Stimulated activated memory B cell treated with anti-CD40 and anti-IgM and Interleukin-4, amounts not matched to agents 10 μg/mL and 1 μg/mL and 100 μg/mL, for 72 hours (primary cell): ENCODE data around the gene NEDD8.

Experiments
- ATAC-seq: fragments of 150-1000 bp; cut with Tn5 transposase; 2 replicates; pipeline ENCODE4 v1.10.0; 2021
- H3K27ac Mint-ChIP-seq: one replicate; pipeline ENCODE4 v1.8.0; 2022; ENCODE audit warnings: mild to moderate bottlenecking, mixed read lengths
- H3K27me3 Mint-ChIP-seq: one replicate; pipeline ENCODE4 v1.8.0; 2022; ENCODE audit warnings: mixed read lengths
- H3K36me3 Mint-ChIP-seq: one replicate; pipeline ENCODE4 v1.8.0; 2022; ENCODE audit warnings: mixed read lengths
- H3K4me1 Mint-ChIP-seq: one replicate; pipeline ENCODE4 v1.8.0; 2022; ENCODE audit warnings: mixed read lengths
- H3K4me3 Mint-ChIP-seq: one replicate; pipeline ENCODE4 v1.8.0; 2022; ENCODE audit warnings: mild to moderate bottlenecking, moderate library complexity, mixed read lengths
- H3K9me3 Mint-ChIP-seq: one replicate; pipeline ENCODE4 v1.8.0; 2022; ENCODE audit warnings: mixed read lengths

Gene NEDD8

DNA sequence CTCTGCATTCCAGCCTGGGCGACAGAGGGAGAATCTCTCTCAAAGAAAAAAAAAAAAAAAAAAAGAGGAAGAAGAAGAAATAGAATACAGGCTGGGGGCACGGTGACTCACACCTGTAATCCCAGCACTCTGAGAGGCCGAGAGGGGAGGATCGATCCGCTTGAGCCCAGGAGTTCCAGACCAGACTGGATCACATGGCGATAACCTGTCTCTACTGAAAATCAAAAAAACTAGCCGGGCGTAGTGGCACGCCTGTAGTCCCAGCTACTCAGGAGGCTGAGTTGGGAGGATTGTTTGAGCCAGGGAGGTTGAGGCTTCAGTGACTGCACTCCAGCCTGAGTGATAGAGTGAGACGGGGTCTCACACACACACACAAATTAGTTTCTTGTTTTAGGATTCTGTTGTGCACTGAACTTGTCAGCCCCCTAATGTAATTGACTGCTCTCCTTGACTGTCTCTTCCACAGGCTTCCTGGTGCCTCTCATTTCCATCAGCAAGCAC is 11.2 kb upstream of the NEDD8 start:
- no peaks in the 10 kb centered on the region for H3K9me3 Mint-ChIP-seq
- peak overlapping the region; percentile 99 for H3K27ac Mint-ChIP-seq
- no peaks in the 10 kb centered on the region for H3K27me3 Mint-ChIP-seq
- peak overlapping the region; percentile 92 for H3K4me3 Mint-ChIP-seq
- peaks cover 61% of the 10 kb centered on the region for H3K4me1 Mint-ChIP-seq
- peak; percentile 0 for ATAC-seq
- H3K36me3 Mint-ChIP-seq: peaks cover 27% of the 10 kb centered on the region

DNA sequence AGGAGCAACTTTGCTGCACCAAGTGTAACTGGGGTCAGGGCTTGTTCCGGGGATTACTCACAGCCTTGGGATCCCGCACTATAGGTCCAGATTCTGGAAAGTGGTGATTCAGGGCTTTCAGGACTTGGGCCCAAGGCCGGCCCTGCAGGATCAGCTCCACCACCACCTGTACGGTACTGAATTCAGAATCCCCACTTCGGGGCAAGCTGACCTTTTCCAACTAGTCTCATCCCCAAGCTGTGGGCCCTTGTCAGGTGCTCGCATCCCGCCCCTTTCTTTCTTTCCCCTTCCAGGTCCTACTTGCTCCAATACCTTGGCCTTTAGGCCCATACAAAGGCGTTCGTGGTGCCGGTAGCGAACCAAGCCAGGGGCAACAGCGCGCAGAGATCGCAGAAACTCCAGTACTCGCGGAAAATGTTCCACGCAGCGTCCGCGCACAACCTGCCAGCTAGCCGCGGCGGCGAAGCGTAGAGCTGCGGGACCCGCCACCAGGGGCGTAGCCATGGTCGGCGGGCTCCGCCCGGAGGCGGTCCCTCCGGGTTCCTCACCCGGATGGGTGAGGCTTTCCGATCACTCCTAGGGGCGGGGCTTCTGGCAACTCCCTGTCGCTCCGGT is 9.8 kb upstream of the NEDD8 start:
- Mint-ChIP-seq H3K27me3 (no peaks in the 10 kb centered on the region), H3K27ac (peak overlapping the region; percentile 99), H3K36me3 (peaks cover 41% of the 10 kb centered on the region), H3K4me1 (peaks cover 67% of the 10 kb centered on the region), H3K9me3 (no peaks in the 10 kb centered on the region), H3K4me3 (peak overlapping the region; percentile 92)
- peak; percentile 92 for ATAC-seq

DNA sequence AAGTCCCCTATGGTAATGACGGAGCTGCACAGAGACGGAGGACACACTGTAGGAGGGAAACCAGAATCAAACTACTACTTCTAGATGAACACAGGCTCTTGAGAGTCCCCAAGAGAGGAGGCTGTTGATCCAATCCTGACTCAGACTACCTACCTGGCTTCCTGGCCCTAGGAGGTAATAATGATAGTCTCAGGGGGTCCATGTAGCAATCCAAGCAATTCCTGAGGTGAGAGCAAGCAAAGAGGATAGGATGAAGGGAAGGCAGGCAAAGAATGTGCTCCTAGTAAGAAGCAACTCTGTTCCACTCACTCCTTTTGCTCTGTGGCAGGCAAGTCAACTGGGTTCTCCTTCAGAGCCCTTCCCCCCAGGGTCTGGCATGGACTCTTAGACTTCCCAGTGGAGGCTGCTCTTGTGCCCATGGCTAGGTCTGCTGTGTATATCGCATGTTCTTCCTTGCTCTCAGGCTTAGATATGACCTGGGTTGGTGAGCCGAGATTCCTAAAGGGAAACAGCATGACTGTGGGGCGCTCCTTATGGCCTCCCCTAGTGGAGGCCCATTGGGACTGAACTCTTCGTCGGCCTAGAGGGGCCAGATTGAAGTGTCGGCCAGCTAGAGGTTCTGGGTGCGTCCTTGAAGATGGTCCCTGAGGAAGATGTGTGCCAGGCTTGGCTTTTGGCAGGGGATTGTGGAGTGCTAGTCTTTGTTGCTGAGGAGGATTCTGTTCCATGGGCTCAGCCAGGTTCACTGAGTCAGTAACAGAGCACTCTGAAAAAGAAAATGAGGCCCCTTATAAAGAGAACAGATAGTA is 8.1 kb upstream of the NEDD8 start:
- peaks cover 55% of the 10 kb centered on the region for H3K36me3 Mint-ChIP-seq

DNA sequence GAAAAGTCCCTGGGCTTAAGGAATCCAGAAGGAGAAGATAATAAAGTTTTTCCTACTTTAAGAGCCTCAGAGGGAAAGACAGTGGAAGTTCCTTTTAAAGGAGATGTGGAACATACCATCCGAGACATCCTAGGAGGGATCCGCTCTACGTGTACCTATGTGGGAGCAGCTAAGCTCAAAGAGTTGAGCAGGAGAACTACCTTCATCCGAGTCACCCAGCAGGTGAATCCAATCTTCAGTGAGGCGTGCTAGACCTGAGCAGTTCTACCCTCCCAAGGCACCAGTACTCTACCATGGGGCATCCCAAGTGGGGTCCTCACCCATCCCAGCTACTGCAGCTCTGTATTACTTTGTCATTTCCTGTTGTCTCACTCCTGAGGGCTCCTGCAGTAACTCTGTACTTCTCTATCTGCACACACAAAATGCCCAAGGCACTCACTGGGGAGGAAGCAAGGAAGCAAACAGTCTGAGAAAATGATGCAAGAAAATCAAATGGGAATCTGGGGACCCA is 6.4 kb upstream of the NEDD8 start:
- Mint-ChIP-seq H3K36me3 (peaks cover 55% of the 10 kb centered on the region), H3K4me1 (peaks cover 82% of the 10 kb centered on the region), H3K27ac (peak overlapping the region; percentile 20), H3K4me3 (no peak overlapping the region), H3K9me3 (no peaks in the 10 kb centered on the region), H3K27me3 (no peaks in the 10 kb centered on the region)
- no peak for ATAC-seq

More for the DNA sequence above, 8.1 kb upstream of the NEDD8 start:
- H3K4me3 Mint-ChIP-seq: peak overlapping the region; percentile 23
- peaks cover 74% of the 10 kb centered on the region for H3K4me1 Mint-ChIP-seq
- H3K9me3 Mint-ChIP-seq: no peaks in the 10 kb centered on the region
- H3K27ac Mint-ChIP-seq: peak overlapping the region; percentile 64
- ATAC-seq: no peak
- H3K27me3 Mint-ChIP-seq: no peaks in the 10 kb centered on the region

DNA sequence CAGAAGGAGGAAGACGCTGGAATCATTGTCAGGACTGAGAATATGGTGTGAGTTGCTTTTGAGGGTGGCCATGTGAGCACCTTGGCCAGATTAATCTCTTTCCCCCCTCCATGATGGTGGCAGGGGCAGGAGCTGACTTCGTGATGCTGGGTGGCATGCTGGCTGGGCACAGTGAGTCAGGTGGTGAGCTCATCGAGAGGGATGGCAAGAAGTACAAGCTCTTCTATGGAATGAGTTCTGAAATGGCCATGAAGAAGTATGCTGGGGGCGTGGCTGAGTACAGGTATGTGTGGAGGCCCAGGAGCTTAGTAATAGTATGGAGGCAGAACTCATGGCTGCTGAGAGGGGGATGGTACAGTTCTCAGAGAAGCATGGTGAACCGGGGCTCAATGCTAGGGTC is 6.0 kb upstream of the NEDD8 start:
- Mint-ChIP-seq H3K4me3 (no peak overlapping the region), H3K9me3 (no peaks in the 10 kb centered on the region), H3K36me3 (peaks cover 55% of the 10 kb centered on the region), H3K27me3 (no peaks in the 10 kb centered on the region), H3K4me1 (peaks cover 80% of the 10 kb centered on the region), H3K27ac (peak overlapping the region; percentile 20)
- no peak for ATAC-seq

DNA sequence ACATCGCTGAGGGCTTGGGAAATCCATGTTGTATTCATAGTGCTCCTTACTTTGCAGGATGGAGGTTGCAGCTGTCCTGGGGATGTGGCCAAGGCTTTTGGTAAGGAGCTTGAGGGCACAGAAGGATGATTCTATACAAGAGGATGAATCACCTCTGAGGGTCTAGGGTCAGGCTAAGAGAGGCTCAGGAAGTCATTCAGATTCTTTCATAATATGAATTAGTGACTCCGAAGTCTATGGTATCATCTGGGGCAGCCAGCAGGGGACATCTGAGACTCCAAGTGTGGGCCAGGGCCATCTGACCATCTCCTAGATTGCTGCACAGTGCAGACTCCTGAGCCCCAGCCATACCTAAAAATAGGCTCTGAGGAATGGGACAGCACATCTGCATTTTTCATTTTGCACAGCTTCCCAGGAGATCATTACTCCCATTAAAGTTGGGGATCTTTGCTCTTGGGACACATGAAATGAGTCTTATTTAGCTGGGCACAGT is 5.3 kb upstream of the NEDD8 start:
- Mint-ChIP-seq H3K9me3 (no peaks in the 10 kb centered on the region), H3K4me1 (peaks cover 77% of the 10 kb centered on the region), H3K36me3 (peaks cover 55% of the 10 kb centered on the region), H3K4me3 (no peak overlapping the region), H3K27me3 (no peaks in the 10 kb centered on the region), H3K27ac (peak overlapping the region; percentile 20)
- ATAC-seq: no peak

DNA sequence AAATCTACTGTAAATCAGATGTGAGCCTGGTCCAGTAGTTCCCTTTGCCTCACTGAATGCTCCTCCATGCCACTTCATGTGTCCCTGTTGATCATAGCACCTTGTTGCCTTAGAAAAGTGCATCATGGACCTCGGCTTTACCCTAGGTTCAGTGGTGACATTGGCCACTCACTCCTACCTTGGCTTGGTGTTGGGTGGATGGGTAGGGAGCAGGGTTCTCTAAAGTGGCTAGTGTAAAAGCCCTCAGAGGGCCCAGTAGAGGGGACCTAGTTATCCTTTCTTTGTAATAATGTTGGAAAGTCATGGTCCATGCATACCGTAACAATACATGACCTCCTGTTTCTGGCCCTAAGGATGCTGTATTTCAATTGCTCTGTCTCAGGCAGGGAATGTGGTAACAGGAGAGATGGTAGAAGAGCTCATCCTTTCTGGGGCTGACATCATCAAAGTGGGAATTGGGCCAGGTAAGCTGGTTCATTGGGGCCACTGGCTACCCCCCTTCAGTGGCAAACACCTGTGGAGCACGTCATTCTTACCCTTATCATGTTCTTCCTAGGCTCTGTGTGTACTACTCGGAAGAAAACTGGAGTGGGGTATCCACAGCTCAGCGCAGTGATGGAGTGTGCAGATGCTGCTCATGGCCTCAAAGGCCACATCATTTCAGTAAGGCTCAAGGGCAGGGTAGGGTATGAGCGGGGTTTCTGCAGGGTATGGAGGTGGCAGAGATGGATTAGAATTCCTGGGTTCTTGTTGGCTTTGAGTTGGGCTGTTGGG is 4.7 kb upstream of the NEDD8 start:
- ATAC-seq: no peak
- Mint-ChIP-seq H3K4me3 (no peak overlapping the region), H3K9me3 (no peaks in the 10 kb centered on the region), H3K36me3 (peaks cover 55% of the 10 kb centered on the region), H3K27ac (peak overlapping the region; percentile 20), H3K4me1 (peaks cover 73% of the 10 kb centered on the region), H3K27me3 (no peaks in the 10 kb centered on the region)

DNA sequence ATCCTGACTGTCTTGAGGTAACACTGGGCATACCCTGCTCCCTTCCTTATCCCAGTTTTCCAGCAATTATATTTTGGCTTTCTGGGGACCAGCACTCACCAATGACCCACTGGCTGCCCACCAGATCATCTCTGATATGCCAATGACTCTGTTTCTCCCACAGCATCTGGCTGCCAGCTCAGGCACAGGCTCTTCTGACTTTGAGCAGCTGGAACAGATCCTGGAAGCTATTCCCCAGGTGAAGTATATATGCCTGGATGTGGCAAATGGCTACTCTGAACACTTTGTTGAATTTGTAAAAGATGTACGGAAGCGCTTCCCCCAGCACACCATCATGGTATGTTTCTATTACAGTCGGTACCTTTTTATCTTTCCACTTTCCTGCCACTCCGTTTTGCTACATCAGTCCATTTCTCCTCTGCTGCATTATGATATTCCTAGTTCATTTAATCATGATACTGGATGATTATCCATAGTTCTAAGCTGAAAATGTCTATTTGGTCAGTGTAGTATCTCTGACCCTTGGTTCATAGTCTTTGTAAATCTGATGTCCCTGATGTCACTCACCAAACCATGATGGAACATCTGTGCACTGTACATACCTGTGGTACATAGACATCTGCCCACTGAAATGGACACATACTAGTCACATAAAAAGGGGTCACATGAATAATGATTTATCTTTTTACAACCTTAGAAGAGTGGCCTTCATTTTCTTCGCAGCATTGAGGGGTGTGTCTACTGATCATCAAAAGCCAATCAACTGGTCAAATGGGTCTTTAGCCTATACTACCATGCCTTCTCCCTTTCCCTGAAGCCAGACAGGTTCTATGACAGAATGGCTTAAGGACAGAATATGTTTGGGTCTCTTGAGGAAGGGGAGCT is 3.9 kb upstream of the NEDD8 start:
- Mint-ChIP-seq H3K27me3 (no peaks in the 10 kb centered on the region), H3K4me3 (no peak overlapping the region), H3K36me3 (peaks cover 54% of the 10 kb centered on the region), H3K27ac (peak overlapping the region; percentile 8), H3K4me1 (peaks cover 69% of the 10 kb centered on the region), H3K9me3 (no peaks in the 10 kb centered on the region)
- ATAC-seq: no peak

DNA sequence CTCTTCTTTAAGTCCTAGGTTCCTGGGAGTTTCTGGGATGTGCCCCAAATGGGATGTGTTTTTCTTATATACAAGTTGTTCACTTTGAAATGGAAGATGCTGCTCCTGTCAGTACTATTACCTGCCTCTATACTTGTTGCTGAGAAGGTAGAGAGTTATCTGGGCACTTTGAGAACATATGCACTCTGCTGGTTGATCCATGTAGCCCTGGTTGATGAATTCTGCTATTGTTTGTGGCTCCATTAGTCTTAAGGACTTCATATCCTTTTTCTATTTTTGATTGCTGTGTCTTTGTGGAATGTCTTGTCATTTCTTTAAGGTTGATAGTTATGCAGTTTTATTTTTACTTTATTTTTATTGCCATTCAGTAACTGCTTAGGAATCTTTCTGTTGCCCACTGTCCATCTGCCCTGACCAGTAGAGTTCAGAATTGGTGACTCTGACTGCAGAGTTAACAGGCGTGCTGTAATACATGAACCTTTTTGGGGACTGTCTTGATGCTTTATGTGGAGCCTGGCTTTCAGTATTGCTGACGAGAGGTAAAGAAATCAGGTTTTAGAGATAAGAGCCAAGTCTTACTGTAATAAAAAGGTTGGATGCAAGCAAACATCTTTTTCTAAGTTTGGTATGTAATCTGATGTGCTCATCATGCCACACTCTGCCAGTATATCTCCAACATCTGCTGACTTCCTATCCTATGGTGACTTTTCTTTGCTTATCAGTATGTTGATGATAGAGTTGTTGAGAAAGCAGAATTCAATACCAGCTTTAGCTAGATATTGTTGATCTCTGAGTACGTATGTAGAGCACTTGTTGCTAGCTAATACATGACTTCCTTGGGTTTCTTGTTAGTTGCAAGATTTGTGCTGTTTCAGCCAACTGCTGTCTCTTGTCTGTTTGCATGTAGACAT is 2.2 kb upstream of the NEDD8 start:
- Mint-ChIP-seq H3K27me3 (no peaks in the 10 kb centered on the region), H3K4me3 (no peak overlapping the region), H3K4me1 (peaks cover 55% of the 10 kb centered on the region), H3K36me3 (peaks cover 38% of the 10 kb centered on the region), H3K9me3 (no peaks in the 10 kb centered on the region), H3K27ac (peak overlapping the region; percentile 74)
- ATAC-seq: no peak

DNA sequence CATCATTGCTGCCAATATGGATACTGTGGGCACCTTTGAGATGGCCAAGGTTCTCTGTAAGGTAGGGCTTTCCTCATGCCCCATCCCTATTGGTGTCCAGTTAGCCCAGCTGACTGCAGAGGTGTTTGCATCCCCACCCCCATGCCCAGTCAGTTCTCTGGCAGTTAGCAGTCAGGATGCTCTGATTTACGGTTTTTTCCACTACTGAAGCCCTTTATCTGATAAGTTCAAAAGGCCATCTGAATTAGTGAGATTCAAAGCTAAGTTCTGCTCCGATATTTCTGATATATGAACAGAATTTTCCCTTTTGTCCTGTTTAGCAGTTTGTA is 1.3 kb upstream of the NEDD8 start:
- peak overlapping the region; percentile 74 for H3K27ac Mint-ChIP-seq
- H3K4me1 Mint-ChIP-seq: peaks cover 51% of the 10 kb centered on the region
- H3K4me3 Mint-ChIP-seq: peak overlapping the region; percentile 84
- no peak for ATAC-seq
- H3K36me3 Mint-ChIP-seq: peaks cover 29% of the 10 kb centered on the region
- H3K9me3 Mint-ChIP-seq: no peaks in the 10 kb centered on the region
- H3K27me3 Mint-ChIP-seq: no peaks in the 10 kb centered on the region

DNA sequence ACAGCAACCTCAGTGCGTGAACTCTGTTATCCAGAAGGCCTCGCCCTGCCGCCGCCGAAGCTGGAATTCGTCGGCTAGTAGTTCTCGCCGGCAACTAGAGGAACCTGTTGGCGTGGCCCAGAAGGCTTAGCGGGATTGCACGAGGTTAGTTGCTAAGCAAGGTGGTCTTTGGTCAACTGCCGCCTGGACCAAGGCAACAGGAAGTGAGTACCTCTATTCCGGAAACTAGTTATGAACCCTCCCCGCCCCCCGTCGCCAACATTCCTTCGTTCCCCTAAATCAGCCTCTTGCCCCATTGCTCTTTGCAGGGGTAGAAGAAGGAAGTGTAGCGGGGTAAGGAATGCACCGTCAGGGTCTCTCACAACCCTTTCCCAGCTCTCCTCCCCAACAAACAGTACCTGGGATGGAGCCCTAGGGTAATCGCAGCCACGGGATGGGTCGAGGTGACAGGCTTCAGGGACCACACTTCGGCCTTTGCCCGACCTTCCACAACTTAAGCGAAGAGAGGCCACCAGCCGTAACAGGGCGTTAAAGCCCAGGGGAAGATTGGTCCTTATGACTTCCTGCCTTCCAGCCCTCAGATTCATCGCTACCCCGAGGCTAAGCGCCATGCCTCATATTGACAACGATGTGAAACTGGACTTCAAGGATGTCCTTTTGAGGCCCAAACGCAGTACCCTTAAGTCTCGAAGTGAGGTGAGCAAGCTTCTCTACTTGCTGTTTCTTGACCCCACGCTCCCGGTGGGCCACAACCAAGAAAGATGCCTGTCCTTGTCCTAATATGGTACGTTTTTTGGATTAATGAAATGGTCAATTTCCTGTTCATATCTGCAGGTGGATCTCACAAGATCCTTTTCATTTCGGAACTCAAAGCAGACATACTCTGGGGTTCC is 724 bp upstream of the NEDD8 start, which contains the start of gene GMPR2:
TSS of gene GMPR2 (plus strand) at position 285 of the 893 bp plus-strand sequence. CDS start at position 610, 325 bp downstream.
- peak within 1 kb of the TSS; percentile 74 for H3K27ac Mint-ChIP-seq
- no peaks in the 10 kb centered on the region for H3K27me3 Mint-ChIP-seq
- peak; percentile 80 for ATAC-seq
- H3K4me3 Mint-ChIP-seq: peak within 1 kb of the TSS; percentile 84
- H3K36me3 Mint-ChIP-seq: peaks cover 23% of the 10 kb centered on the region
- no peaks in the 10 kb centered on the region for H3K9me3 Mint-ChIP-seq
- H3K4me1 Mint-ChIP-seq: peaks cover 47% of the 10 kb centered on the region

DNA sequence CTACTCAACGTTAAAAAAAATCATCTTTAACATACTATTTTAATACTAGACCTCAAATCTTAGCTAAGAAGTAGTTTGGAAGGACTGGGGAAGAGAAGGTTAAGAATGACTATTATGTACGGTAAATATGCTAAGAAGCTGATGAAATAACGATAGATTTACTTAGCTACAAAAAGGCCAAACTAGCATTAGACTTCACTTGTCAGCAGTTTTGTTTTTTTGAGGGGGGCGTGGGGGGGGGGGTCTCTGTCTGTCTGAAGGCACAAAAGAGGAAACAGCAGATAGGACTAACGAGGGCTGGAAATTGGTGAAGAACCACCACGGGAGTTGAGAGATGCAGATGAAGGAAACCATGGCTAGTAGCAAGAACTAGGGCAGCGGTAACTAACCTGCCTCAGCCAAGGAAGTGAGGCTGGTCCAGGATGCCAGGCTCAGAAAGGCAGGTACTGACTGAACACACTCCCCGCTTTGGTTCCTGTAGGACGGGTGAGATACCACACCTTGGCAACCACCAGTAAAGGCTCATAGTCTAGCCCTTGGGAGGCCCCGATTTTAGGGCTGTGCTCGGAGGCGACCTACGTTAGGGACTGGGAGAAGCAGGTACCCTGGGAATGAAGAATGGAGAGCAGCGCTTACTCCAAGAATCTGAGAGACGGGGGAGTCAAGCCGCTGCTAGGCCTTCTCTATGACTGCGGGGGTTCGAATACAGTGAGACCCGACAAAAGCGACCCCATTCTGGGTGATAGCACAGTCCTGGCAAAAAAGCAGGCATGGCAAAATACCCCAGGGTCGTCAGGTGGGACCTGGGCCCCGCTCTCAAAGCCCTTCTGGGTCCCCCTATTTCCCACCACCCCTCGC is 675 bp downstream of the NEDD8 start:
- H3K36me3 Mint-ChIP-seq: peaks cover 18% of the 10 kb centered on the region
- no peaks in the 10 kb centered on the region for H3K9me3 Mint-ChIP-seq
- no peaks in the 10 kb centered on the region for H3K27me3 Mint-ChIP-seq
- peak overlapping the region; percentile 74 for H3K27ac Mint-ChIP-seq
- H3K4me1 Mint-ChIP-seq: peaks cover 45% of the 10 kb centered on the region
- peak overlapping the region; percentile 84 for H3K4me3 Mint-ChIP-seq
- no peak for ATAC-seq
